ENCODE measurements around the gene SNX1.

SNX1 gene

DNA sequence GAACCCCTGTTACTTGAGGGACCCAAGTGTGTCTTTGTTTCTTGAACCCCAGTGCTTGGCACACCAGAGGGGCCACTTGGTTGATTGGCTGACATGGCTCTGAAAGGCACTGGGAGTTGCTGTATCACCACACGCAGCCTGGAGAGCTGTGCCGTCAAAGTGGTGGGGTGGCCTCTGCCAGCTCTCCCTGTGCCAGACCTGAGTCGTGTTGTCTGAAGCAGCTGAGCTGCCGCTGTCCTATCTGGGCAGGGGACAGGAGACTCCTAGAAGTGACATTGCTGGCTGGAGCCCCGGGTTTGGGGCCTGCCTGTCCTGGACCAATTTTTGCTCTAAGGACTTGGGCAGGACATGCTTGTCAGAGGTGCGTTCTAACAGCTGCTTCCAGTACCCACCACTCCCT lies 50.3 kb downstream of the SNX1 start:
- Histone ChIP-seq H3K27me3 (replicated peaks; ENCODE audit: control insufficient read depth, insufficient read depth, low read length, poor library complexity, severe bottlenecking) (no peaks in the 10 kb centered on the region), H3K9me3 (ENCODE audit: control insufficient read depth, low read length) (no peaks in the 10 kb centered on the region), H3K27ac (ENCODE audit: insufficient read depth, low read length, poor library complexity, severe bottlenecking) (no peak overlapping the region), H3K4me1 (ENCODE audit: control insufficient read depth, insufficient read depth, low read length, poor library complexity, severe bottlenecking) (no peaks in the 10 kb centered on the region), H3K4me3 (ENCODE audit: insufficient read depth, low read depth, low read length, poor library complexity, severe bottlenecking) (no peak overlapping the region), H3K36me3 (ENCODE audit: control insufficient read depth, insufficient read depth, low read length) (peaks cover 12% of the 10 kb centered on the region)
- DNase-seq, result no peak

DNA sequence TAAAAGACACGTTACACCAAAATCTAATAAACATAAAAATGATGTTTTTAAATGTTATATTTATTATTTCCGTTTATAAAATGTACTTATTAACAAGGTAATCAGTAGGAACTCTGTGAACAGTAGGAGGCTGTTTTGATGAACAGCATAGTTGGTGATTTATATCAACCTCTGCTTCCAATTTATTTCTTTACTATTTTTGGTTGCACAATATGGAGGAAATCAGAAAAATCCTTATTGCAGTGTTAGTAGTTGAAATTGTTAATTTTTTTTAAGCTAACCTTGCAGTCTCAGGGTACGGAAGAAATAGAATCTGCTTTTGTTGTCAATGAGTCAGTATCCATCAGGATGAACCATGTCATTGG lies 50.7 kb downstream of the SNX1 start:
- no peaks in the 10 kb centered on the region for H3K9me3 ChIP-seq (ENCODE audit: control insufficient read depth, low read length)

DNA sequence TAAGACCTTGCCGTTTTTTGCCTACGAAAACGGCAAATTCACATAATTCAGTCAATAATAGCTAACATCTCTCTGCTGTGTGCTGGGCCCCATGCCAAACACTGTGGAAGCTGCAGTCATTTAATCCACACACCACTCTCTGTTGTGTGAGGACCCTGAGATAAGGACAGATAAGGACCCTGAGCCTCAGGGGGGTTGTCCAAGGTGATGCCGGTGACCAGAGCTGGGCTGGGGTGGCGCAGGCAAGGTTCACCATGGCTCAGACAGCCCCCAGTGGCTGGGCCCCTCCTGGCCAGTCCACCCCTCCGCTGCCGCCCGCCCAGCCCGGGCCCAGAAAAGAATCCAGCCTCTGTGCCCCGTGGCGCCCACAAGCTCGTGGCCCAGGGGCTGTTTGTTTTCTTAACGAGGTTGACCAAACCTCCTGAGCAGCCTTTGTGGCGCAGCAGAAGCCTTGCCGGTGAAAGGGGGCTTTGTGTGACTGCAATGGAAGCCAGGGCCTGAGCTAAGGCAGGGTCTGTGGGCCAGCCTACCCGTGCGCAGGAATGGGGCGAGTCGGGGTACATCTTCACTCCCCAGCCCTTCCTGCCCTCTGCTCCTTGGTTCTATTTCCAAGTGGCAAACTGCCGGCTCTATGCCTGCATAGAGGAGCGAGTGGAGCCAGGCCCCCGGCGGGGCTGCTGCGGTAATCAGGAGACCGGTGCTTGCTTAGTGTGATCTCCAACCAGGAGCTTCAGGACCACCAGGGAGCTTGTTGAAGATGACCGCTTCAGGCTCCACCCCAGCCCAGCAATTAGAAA lies 51.3 kb downstream of the SNX1 start:
- no peak overlapping the region for H3K4me3 ChIP-seq (ENCODE audit: insufficient read depth, low read depth, low read length, poor library complexity, severe bottlenecking)
- no peak overlapping the region for H3K27ac ChIP-seq (ENCODE audit: insufficient read depth, low read length, poor library complexity, severe bottlenecking)
- H3K36me3 ChIP-seq (ENCODE audit: control insufficient read depth, insufficient read depth, low read length), result peaks cover 12% of the 10 kb centered on the region
- H3K27me3 ChIP-seq (replicated peaks; ENCODE audit: control insufficient read depth, insufficient read depth, low read length, poor library complexity, severe bottlenecking), result peaks cover 6% of the 10 kb centered on the region
- H3K4me1 ChIP-seq (ENCODE audit: control insufficient read depth, insufficient read depth, low read length, poor library complexity, severe bottlenecking), result peaks cover 9% of the 10 kb centered on the region
- no peaks in the 10 kb centered on the region for H3K9me3 ChIP-seq (ENCODE audit: control insufficient read depth, low read length)
- DNase-seq, result no peak

More for the DNA sequence above, 50.7 kb downstream of the SNX1 start:
- H3K4me3 ChIP-seq (ENCODE audit: insufficient read depth, low read depth, low read length, poor library complexity, severe bottlenecking), result no peak overlapping the region
- no peak overlapping the region for H3K27ac ChIP-seq (ENCODE audit: insufficient read depth, low read length, poor library complexity, severe bottlenecking)
- peaks cover 4% of the 10 kb centered on the region for H3K4me1 ChIP-seq (ENCODE audit: control insufficient read depth, insufficient read depth, low read length, poor library complexity, severe bottlenecking)
- peaks cover under 1% of the 10 kb centered on the region for H3K27me3 ChIP-seq (replicated peaks; ENCODE audit: control insufficient read depth, insufficient read depth, low read length, poor library complexity, severe bottlenecking)
- no peak for DNase-seq
- H3K36me3 ChIP-seq (ENCODE audit: control insufficient read depth, insufficient read depth, low read length), result peaks cover 12% of the 10 kb centered on the region

DNA sequence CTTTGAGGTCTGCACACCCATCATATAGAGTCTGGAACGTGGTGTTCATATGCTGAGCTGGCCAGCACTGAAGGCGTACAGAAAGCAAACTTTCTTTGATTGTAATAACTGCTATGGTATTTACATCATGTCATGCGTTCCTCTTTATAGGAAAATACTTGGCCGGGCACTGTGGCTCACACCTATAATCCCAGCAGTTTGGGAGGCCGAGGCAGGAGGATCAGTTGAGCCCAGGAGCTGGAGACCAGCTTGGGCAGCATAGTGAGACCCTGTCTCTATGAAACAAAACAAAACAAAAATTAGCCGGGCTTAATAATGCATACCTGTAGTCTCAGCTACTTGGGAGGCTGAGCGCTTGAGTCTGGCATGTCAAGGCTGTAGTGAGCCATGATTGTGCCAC lies 52.4 kb downstream of the SNX1 start:
- Histone ChIP-seq H3K4me3 (ENCODE audit: insufficient read depth, low read depth, low read length, poor library complexity, severe bottlenecking) (no peak overlapping the region), H3K4me1 (ENCODE audit: control insufficient read depth, insufficient read depth, low read length, poor library complexity, severe bottlenecking) (peaks cover 19% of the 10 kb centered on the region), H3K36me3 (ENCODE audit: control insufficient read depth, insufficient read depth, low read length) (peaks cover 6% of the 10 kb centered on the region), H3K27ac (ENCODE audit: insufficient read depth, low read length, poor library complexity, severe bottlenecking) (no peak overlapping the region), H3K9me3 (ENCODE audit: control insufficient read depth, low read length) (no peaks in the 10 kb centered on the region), H3K27me3 (replicated peaks; ENCODE audit: control insufficient read depth, insufficient read depth, low read length, poor library complexity, severe bottlenecking) (peaks cover 12% of the 10 kb centered on the region)
- DNase-seq, result no peak

DNA sequence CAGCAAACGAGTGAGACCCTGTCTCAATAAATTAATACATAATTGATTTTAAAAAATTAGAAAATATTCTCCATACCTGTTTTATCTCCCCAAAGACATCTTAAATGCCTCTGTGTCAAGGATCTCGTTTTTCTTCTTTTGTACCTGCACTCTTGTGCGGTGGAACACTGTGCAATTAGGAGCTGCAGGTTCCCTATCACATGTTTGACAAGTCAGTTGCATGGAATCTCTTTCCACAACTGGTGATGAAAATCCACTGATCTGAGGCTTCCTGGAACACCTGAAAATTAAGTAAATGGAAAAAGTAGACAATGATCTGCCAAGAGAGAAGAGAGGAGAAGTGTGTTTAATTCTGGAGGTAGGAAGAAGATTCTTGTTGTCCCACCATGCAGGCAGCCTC lies 52.8 kb downstream of the SNX1 start:
- H3K27me3 ChIP-seq (replicated peaks; ENCODE audit: control insufficient read depth, insufficient read depth, low read length, poor library complexity, severe bottlenecking), result peaks cover 12% of the 10 kb centered on the region
- no peak overlapping the region for H3K27ac ChIP-seq (ENCODE audit: insufficient read depth, low read length, poor library complexity, severe bottlenecking)
- no peaks in the 10 kb centered on the region for H3K9me3 ChIP-seq (ENCODE audit: control insufficient read depth, low read length)
- H3K4me3 ChIP-seq (ENCODE audit: insufficient read depth, low read depth, low read length, poor library complexity, severe bottlenecking), result no peak overlapping the region
- peaks cover 23% of the 10 kb centered on the region for H3K4me1 ChIP-seq (ENCODE audit: control insufficient read depth, insufficient read depth, low read length, poor library complexity, severe bottlenecking)
- H3K36me3 ChIP-seq (ENCODE audit: control insufficient read depth, insufficient read depth, low read length), result peaks cover 2% of the 10 kb centered on the region
- no peak for DNase-seq

DNA sequence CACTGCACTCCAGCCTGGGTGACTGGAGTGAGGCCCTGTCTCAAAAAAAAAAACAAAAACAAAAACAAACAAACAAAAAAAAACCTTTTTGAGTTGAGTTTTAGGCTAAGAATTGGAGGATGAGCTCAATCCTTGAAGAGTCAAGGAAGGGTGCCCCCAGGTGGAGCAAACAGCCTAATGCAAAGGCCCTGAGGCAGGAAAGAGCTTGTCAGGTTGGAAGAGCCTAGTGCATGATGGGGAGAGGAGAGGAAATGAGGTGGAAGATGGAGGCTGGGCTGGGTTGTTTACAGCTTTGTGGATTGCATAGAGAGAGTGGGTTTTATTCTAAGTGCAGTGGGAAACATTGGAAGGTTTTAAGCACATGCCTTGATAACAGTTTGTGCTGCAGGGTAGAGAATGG lies 53.6 kb downstream of the SNX1 start:
- no peak for DNase-seq
- Histone ChIP-seq H3K27me3 (replicated peaks; ENCODE audit: control insufficient read depth, insufficient read depth, low read length, poor library complexity, severe bottlenecking) (peaks cover 12% of the 10 kb centered on the region), H3K27ac (ENCODE audit: insufficient read depth, low read length, poor library complexity, severe bottlenecking) (no peak overlapping the region), H3K4me1 (ENCODE audit: control insufficient read depth, insufficient read depth, low read length, poor library complexity, severe bottlenecking) (peaks cover 23% of the 10 kb centered on the region), H3K36me3 (ENCODE audit: control insufficient read depth, insufficient read depth, low read length) (peaks cover 5% of the 10 kb centered on the region), H3K9me3 (ENCODE audit: control insufficient read depth, low read length) (no peaks in the 10 kb centered on the region), H3K4me3 (ENCODE audit: insufficient read depth, low read depth, low read length, poor library complexity, severe bottlenecking) (no peak overlapping the region)

DNA sequence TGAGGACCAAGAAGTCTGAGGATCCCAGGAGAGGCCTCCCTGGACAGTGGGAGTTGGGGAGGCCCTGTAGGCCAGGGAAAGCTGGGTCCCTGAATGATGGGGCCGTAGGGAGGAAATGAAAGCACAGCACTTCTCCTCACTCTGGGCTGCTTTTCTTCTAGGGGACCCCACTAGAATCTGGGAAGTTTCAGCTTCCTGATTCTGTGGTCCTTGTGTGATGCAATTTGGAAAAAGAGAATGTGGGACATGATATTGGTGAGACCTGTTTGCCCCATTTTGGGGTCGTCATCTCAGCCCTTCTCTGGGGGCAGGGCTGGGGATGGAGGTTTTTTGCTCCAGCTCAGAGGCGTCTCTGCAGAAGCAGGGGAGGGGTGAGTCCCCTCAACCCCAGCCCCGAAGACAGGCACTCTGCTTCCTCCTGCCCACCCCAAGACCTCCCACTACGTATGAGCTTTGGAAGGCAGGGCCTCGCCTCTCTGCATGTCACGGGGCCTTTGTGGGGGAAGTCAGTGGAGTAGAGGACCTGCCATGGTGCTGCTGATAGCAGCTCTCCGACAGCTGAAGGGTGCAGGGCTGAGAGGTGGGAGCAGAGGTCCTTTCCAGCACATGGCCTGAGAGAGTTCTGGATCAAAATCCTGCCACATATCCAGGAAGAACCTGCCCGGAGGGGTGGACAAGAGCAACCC lies 54.3 kb downstream of the SNX1 start:
- Histone ChIP-seq H3K27me3 (replicated peaks; ENCODE audit: control insufficient read depth, insufficient read depth, low read length, poor library complexity, severe bottlenecking) (peaks cover 12% of the 10 kb centered on the region), H3K4me1 (ENCODE audit: control insufficient read depth, insufficient read depth, low read length, poor library complexity, severe bottlenecking) (peaks cover 23% of the 10 kb centered on the region), H3K27ac (ENCODE audit: insufficient read depth, low read length, poor library complexity, severe bottlenecking) (no peak overlapping the region), H3K9me3 (ENCODE audit: control insufficient read depth, low read length) (no peaks in the 10 kb centered on the region), H3K36me3 (ENCODE audit: control insufficient read depth, insufficient read depth, low read length) (peaks cover 5% of the 10 kb centered on the region), H3K4me3 (ENCODE audit: insufficient read depth, low read depth, low read length, poor library complexity, severe bottlenecking) (no peak overlapping the region)
- DNase-seq, result no peak

DNA sequence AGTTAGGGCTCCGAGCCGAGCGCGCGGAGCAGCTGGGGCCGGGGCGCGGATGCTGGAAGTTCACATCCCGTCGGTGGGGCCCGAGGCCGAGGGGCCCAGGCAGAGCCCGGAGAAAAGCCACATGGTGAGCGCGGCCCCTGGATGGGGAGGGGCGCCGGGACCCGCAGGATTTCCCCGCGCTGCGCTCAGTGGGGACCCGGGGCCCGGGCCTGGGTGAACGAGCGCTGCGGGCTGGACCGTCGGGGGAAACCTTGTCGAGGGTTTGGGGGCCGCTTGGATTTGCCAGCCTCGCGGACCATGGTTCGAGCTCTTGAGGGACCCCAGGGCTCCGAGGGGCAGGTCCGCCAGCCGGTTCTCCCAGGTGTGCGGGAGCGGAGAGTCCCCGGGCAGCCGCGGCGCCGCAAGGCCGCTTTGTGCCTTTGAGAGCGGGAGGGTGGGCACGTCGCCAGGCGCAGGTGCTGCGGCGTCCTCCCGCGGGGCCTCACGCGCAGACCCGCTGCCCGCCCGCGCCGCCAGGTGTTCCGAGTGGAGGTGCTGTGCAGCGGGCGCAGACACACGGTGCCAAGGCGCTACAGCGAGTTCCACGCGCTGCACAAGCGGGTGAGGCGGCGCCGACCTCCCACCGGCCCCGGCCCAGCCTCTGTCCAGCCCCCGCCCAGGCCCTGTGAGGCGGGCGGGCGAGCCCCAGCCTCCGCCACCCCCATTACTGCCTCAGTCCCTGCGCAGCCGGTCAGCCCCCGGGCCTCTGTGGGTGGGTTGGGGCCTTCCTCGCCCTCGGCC lies 56.1 kb downstream of the SNX1 start, which contains the start of gene SNX22:
TSS of gene SNX22 (plus strand) at position 5 of the 780 bp plus-strand sequence. CDS start at position 50, 45 bp downstream.
- H3K36me3 ChIP-seq (ENCODE audit: control insufficient read depth, insufficient read depth, low read length), result peaks cover 24% of the 10 kb centered on the region
- peaks cover 12% of the 10 kb centered on the region for H3K27me3 ChIP-seq (replicated peaks; ENCODE audit: control insufficient read depth, insufficient read depth, low read length, poor library complexity, severe bottlenecking)
- H3K4me3 ChIP-seq (ENCODE audit: insufficient read depth, low read depth, low read length, poor library complexity, severe bottlenecking), result peak within 1 kb of the TSS; percentile 51
- H3K27ac ChIP-seq (ENCODE audit: insufficient read depth, low read length, poor library complexity, severe bottlenecking), result no peak within 1 kb of the TSS
- H3K4me1 ChIP-seq (ENCODE audit: control insufficient read depth, insufficient read depth, low read length, poor library complexity, severe bottlenecking), result peaks cover 23% of the 10 kb centered on the region
- peak in 2 of 3 donors; percentile 6 to 12 for DNase-seq
- H3K9me3 ChIP-seq (ENCODE audit: control insufficient read depth, low read length), result no peaks in the 10 kb centered on the region

DNA sequence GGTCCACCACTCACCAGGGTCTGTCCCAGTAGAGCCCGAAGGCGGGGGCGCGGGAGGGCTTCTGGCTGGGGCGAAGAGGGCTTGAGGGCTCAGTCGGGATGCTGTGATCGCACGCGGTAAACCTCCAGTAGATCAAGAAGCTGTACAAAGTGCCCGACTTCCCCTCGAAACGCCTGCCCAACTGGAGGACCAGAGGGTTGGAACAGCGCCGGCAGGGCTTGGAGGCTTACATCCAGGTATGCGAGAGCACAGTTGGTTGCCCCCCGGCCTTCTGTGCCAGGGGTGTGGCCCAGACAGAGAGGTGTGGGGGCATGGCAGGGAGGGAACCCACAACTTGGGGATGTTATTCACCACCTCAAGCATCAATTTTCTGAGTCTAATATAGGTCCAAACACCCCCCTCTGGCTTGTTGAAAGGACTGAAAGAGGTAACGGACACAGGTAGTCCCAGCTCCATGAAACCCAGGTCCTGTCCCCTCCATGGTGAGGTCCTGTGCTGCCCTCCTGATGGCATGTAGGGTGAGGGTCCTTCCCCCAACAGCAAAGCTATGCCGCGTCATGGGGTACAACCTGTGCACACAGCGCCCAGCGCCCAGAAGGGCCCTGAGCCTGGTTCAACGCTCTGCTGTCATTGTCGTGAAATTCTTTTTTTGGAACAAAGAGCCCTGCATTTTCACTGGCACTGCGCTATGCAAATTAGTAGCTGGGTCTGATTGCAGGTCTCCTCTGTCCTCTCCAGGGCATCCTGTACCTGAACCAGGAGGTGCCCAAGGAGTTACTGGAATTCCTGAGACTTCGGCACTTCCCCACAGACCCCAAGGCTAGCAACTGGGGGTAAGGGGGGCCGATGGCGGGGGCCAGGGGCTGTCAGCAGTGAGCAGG lies 57.0 kb downstream of the SNX1 start:
- Histone ChIP-seq H3K27me3 (replicated peaks; ENCODE audit: control insufficient read depth, insufficient read depth, low read length, poor library complexity, severe bottlenecking) (peaks cover 12% of the 10 kb centered on the region), H3K36me3 (ENCODE audit: control insufficient read depth, insufficient read depth, low read length) (peaks cover 32% of the 10 kb centered on the region), H3K27ac (ENCODE audit: insufficient read depth, low read length, poor library complexity, severe bottlenecking) (no peak overlapping the region), H3K4me1 (ENCODE audit: control insufficient read depth, insufficient read depth, low read length, poor library complexity, severe bottlenecking) (peaks cover 23% of the 10 kb centered on the region), H3K4me3 (ENCODE audit: insufficient read depth, low read depth, low read length, poor library complexity, severe bottlenecking) (peak overlapping the region; percentile 51), H3K9me3 (ENCODE audit: control insufficient read depth, low read length) (no peaks in the 10 kb centered on the region)
- no peak for DNase-seq

Measured in effector memory CD4-positive, alpha-beta T cell (primary cell).